Stimulated activated CD8-positive, alpha-beta memory T cell treated with anti-CD3 and anti-CD28 coated beads, Interleukin-15, amount 100 ng/mL, for 4 hours (primary cell): Measurements from ENCODE around the gene PC.
"Not testable (repeated sequence)": the region's sequence is repeated elsewhere in the genome, so short reads cannot be mapped to it uniquely, and the experiment has no call there.

Experiments
- DNase-seq, 2 donors: peaks; one replicate each; pipeline ENCODE4 v3.0.0-alpha.2; 2020; ENCODE audit warnings: low read depth in 2 of 2

Gene PC

GRCh38 chr11:66958232-66958955 is at the start of gene PC:
Gene PC (minus strand): TSS chr11:66958383. CDS start chr11:66872159, 86,224 bp downstream.
- peak; percentile 93 to 95 for DNase-seq

- DNase-seq: no peak
Observed at GRCh38 chr11:67007126-67007525, 48.9 kb upstream of the PC start.

- no peak for DNase-seq
Observed at GRCh38 chr11:67006029-67006884, 48.1 kb upstream of the PC start.

GRCh38 chr11:67005200-67005599 is 47.0 kb upstream of the PC start:
- not testable (repeated sequence) for DNase-seq

- DNase-seq: no peak
Observed at GRCh38 chr11:67002921-67003411, 44.8 kb upstream of the PC start.

GRCh38 chr11:67002297-67002913 is 44.2 kb upstream of the PC start:
- DNase-seq: no peak

GRCh38 chr11:67001332-67001731 is 43.1 kb upstream of the PC start:
- no peak for DNase-seq

GRCh38 chr11:66999555-66999954 is 41.4 kb upstream of the PC start:
- no peak for DNase-seq

GRCh38 chr11:66996609-66997273 is 38.6 kb upstream of the PC start:
- DNase-seq: no peak

- DNase-seq: no peak
Observed at GRCh38 chr11:66992041-66992440, 33.9 kb upstream of the PC start.

- not testable (repeated sequence) for DNase-seq
Observed at GRCh38 chr11:66989360-66989759, 31.2 kb upstream of the PC start.

GRCh38 chr11:66988741-66989140 is 30.6 kb upstream of the PC start:
- DNase-seq: not testable (repeated sequence)

- DNase-seq: no peak
Observed at GRCh38 chr11:66987924-66988637, 29.9 kb upstream of the PC start.

GRCh38 chr11:66987158-66987620 is 29.0 kb upstream of the PC start:
- no peak for DNase-seq

- DNase-seq: no peak
Observed at GRCh38 chr11:66986178-66986545, 28.0 kb upstream of the PC start.

GRCh38 chr11:66985508-66986177 is 27.5 kb upstream of the PC start:
- no peak for DNase-seq

GRCh38 chr11:66983275-66983924 is 25.2 kb upstream of the PC start:
- DNase-seq: no peak

- DNase-seq: no peak
Observed at GRCh38 chr11:66981976-66982578, 23.9 kb upstream of the PC start.

- no peak for DNase-seq
Observed at GRCh38 chr11:66979336-66979980, 21.3 kb upstream of the PC start.
